HG03342 (cell line): Measurements from ENCODE around the gene CA12.

ENCODE experiments used
- ATAC-seq: cut with Tn5 transposase; IDR thresholded peaks from one replicate; pipeline ENCODE4 v1.9.1; 2021; ENCODE audit warnings: mild to moderate bottlenecking, moderate library complexity; ENCODE audit not compliant: unreplicated experiment

Gene CA12

DNA sequence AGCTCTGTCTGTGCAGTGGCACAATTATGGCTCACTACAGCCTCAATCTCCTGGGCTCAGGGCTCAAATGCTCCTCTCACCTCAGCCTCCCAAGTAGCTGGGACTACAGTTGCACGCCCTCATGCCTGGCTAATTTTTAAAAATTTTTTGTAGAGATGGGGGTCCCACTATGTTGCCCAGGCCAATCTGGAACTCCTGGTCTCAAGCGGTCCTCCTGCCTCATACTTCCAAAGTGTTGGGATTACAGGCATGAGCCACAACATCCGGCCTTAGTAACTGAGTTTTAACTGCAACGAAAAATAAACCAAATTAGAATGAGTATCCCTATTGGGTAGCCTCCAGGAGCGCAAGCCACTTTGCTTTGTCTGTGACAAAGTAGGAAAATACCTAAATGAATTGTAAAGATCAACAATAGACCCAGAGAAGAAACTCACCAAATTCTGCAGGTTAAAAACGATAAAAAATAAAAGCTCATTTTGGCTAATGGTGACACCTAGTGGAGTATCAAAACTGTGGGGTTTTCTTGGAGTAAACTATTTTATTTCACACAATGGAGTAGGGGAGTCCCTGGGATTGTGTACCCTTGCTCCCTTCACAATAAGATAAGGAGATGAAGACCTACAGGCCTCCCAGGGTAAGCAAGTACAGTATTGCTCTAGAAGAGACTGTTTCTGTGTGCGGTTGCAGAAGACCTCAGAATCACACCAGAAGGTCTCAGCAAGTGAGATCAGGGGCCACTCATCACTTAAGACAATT, 21.0 kb upstream of the CA12 start:
- ATAC-seq, result no peak

GRCh38 chr15:63401714-63402497, 20.3 kb upstream of the CA12 start:
- ATAC-seq, result no peak

- no peak for ATAC-seq
These were observed 19.4 kb upstream of the CA12 start for GRCh38 chr15:63401078-63401477.

DNA sequence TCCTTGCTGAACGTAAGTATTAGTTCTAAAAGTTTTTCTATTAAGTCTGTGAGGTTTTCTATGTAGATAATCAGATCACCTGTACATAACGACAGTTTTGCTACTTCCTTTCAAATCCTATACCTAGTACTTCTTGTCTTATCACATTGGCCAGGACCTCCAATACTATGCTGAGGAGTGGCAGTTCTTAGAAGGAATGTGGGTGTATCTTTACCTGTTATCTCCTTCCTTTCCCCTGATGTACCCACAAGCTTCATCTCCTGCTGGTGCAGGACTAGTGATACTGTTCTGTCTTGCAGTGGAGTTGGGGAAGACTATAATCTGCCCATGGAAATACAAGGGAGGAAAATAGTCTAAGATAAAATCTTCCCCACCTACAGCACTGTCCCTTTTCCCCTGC, 16.8 kb upstream of the CA12 start:
- no peak for ATAC-seq

DNA sequence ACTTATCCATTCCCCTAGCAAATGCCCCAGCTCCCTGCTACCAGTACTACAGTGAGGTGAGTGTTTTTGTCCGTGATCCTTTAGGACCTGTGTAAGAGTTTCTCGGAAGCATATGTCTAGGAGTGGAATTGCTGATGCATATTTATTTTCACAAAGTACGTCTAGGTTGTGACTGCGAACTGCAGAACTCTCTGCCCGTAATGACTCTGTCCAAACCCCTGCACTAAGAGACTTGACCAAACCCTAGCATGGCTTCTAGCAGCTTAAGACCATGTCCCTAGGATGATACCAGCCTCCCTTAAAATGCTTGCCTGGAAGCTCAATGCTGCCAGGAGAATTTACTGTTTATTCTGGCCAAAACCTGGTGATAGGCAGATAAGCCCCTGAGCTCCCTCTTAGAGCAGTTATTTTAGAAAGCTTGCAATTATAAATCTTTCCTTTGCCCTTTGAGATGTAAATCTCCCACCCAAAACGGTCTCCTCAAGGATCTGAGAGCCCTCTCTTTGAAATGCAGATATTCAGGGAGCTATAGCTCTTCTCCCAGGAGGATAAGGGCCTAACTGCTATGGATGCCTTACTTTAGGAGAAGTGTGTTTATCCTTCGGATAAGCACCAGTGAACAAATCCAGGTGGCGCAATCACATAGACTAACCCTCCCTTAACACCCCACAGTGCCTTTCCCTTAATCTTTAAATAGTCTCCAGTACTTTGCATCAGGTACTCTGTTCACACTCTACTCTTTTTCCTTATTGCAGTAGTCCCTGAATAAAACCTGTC, 14.7 kb upstream of the CA12 start:
- ATAC-seq, result no peak

- no peak for ATAC-seq
These were observed 14.1 kb upstream of the CA12 start for GRCh38 chr15:63395730-63396151.

- ATAC-seq, result no peak
These were observed 10.8 kb upstream of the CA12 start for GRCh38 chr15:63392361-63393009.

DNA sequence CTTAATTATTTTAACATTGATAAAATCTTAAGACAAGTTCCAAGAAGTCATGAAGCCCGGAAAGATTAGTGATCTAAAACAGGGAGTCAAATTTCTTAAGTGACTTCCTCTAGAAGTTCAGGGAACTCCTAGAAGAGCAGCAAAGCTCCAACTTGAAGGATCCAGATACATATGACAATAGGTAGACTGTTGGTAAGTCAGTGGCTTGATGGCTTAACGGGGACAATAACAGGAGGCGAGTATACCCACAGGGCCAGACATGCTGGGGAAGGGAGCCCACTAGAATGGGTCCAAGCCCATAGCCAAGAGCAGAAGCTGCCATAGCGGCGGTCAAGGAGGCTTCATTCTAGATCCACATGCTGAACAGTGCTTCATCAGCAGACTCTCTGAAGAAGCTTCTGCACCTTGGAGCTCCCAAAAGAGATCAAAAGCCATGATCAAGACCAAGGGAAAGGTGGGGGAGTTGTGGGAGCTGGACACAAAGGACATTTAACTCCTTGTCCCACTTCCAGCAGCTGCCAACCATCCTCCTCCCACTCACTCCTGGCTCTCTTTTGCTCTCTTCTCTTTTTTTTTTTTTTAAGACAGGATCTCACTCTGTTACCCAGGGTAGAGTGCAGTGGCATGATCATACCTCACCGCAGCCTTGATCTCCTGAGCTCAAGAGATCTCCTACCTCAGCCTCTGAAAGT, 10.2 kb upstream of the CA12 start:
- no peak for ATAC-seq

GRCh38 chr15:63390689-63391088, 9.0 kb upstream of the CA12 start:
- ATAC-seq, result no peak

DNA sequence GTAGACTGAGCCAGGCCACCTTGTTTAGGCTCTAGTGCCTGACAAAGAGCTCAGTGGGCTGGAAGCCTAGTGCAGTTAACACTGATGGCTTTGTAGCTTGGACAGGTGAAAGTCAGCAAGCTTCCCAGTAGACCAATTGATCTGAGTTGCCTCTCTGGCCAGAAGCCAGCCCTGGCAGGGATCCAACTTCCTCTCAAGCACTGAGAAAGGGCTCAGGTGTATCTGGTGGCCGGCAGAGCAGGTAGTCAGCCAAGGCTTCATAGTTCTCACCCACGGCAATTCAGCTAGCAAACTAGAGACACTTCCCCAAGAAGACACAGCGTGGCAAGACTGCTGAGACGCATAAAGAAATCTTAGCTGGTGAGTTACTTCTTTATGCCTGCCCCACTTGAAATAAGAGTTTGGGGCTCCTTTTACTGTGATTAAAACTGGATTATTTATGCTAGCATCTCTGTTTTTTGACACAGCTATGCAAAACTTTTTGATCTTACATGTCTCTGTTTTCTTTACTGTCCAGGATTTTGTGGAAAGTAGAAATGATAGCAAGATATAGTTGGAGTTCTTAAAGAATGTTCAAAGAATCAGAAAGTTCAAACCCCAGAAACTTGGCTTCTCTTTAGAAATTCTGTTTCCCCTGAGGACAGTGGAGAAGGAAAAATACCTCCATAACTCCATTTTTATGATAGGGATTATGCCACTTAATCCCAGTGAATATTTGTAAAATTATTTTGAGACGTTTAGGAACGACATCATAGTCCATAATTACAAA, 8.4 kb upstream of the CA12 start:
- ATAC-seq, result no peak

DNA sequence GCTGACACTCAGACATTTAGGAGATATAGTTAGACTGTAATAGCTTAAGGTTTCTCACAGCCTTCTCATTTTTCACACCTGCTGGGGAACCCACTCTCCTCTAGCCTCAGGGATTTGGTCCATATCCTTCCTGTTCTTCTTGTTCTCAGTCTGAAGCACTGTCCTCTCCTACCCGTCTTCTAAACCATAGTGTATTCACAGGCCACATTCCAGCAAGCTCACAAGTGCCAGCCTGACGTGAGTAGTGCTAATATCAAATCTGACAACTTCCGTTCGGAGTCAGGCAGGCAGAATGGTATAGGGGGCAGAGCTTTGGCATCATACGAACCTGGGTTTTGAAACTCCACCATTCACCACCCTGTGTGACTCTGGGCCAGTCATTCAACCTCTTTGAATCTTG, 6.9 kb upstream of the CA12 start:
- no peak for ATAC-seq

GRCh38 chr15:63387748-63388493, 6.3 kb upstream of the CA12 start:
- no peak for ATAC-seq

DNA sequence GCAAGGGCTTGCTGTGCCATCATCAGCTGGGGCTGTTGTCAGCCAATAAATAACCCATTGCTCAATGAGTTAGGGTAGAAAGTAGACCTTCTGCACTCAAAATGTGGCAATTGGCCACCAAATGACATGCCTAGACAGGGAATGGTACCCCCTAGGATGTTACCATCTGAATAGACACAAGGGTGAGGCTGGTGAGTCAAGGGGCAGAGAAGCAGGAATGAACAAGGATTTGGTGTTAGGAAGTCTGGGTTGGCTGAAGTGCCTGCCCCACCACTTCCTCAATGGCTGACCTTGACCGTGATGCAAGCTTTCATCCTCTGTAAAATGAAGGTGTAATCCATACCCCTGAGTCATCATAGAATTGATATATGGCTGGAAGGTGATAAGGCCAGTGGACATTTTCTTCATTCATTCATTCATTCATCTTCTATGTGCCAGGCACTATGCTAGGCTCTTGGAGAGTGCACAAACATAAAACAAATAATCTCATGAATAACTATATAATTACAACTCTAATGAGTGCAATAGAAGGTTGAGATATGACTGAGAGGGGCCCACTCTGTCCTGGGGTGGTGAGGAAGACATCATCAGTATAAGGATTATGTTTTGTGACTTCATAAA, 4.4 kb upstream of the CA12 start:
- ATAC-seq, result no peak

DNA sequence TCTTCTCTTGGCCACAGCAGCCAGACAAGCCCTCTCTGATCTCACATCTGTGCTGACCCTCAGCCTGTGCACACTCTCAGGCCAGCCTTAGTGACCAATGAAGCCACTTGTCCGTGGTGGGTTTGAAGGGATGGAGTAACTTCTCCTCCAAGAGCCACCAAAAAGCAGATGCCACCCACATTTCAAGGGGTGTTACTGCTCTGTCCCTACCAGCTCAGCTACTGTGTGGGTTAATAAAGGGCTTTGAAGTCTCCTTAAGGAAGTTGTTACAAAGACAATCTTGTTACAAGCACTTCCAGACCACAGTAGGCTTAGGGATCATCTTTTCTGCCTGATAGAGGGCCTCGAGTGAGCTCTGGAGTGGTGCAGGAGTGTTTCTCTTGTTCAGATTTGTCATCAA, 3.3 kb upstream of the CA12 start:
- no peak for ATAC-seq

- ATAC-seq, result no peak
These were observed 1.5 kb upstream of the CA12 start for GRCh38 chr15:63382966-63383710.

DNA sequence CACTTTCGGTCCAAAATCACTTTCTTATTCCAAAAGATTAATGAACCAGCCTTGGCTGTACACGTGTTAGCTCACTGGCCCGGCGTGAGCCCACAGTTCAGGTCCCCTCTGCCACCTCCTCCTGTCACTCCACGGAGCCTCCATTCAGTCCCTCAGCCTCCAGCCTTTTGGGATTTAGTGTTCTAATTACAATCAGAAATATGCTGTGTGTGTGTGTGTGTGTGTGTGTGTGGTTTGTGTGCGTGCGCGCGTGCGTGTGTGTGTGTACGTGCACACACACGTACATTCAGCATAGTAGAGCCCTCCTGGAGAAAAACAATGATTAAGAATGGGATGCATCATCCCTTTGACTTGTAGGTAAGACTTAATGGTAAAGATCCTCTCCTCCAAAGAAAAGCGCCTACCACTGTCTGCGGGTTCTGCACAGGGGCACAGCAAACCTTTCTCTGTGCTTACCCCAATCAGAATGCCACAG, 801 bp downstream of the CA12 start:
- ATAC-seq, result no peak

- ATAC-seq, result no peak
These were observed 1.4 kb downstream of the CA12 start for GRCh38 chr15:63380151-63380807.
